ENCODE data around the gene ALK. TPM values are rescaled to one million over a fixed set of nuclear protein-coding genes. Genes with fewer than 3 reads are reported as not detected.

Gene ALK
- polyA plus RNA-seq, 1 experiment, result not detected

- Histone ChIP-seq H3K4me3 (ENCODE audit: low read depth, low read length) (no peak overlapping the region), H3K9me3 (ENCODE audit: control insufficient read depth, insufficient read depth, low read length) (no peaks in the 10 kb centered on the region), H3K27me3 (ENCODE audit: control insufficient read depth, insufficient read depth, low read length) (no peaks in the 10 kb centered on the region), H3K27ac (ENCODE audit: low read depth, low read length) (no peak overlapping the region)
- ChIA-PET POLR2A (interaction anchor here (1.2 kb wide), 1 partner anchor 9 kb away, joined by 3 read pairs; no protein-coding TSS in a partner anchor), CTCF (interaction anchor here (0.9 kb wide), 1 partner anchor 17 kb away, joined by 4 read pairs; no protein-coding TSS in a partner anchor)
- DNase-seq (ENCODE audit: low read depth, low spot score), result no peak
- no peak for TF ChIP-seq CTCF (IDR thresholded peaks at IDR 0.05; ENCODE audit: low read depth, low read length)
Observed at GRCh38 chr2:29509397-29509796, 412.0 kb downstream of the ALK start.

GRCh38 chr2:29504746-29505145 lies 416.6 kb downstream of the ALK start:
- Histone ChIP-seq H3K27ac (ENCODE audit: low read depth, low read length) (no peak overlapping the region), H3K9me3 (ENCODE audit: control insufficient read depth, insufficient read depth, low read length) (no peaks in the 10 kb centered on the region), H3K27me3 (ENCODE audit: control insufficient read depth, insufficient read depth, low read length) (peaks cover 2% of the 10 kb centered on the region), H3K4me3 (ENCODE audit: low read depth, low read length) (no peak overlapping the region)
- DNase-seq (ENCODE audit: low read depth, low spot score), result no peak
- TF ChIP-seq CTCF (IDR thresholded peaks at IDR 0.05; ENCODE audit: low read depth, low read length), result no peak
- POLR2A ChIA-PET, result no interaction called here
- CTCF ChIA-PET, result no interaction called here

- no peak overlapping the region for H3K27ac ChIP-seq (ENCODE audit: low read depth, low read length)
Observed at GRCh38 chr2:29502460-29502911, 418.9 kb downstream of the ALK start.

GRCh38 chr2:29497375-29497774 lies 424.0 kb downstream of the ALK start:
- ChIA-PET CTCF (no interaction called here), POLR2A (no interaction called here)
- TF ChIP-seq CTCF (IDR thresholded peaks at IDR 0.05; ENCODE audit: low read depth, low read length), result no peak
- no peak for DNase-seq (ENCODE audit: low read depth, low spot score)
- Histone ChIP-seq H3K9me3 (ENCODE audit: control insufficient read depth, insufficient read depth, low read length) (no peaks in the 10 kb centered on the region), H3K27me3 (ENCODE audit: control insufficient read depth, insufficient read depth, low read length) (peaks cover 2% of the 10 kb centered on the region), H3K4me3 (ENCODE audit: low read depth, low read length) (no peak overlapping the region), H3K27ac (ENCODE audit: low read depth, low read length) (no peak overlapping the region)

More at GRCh38 chr2:29502460-29502911, 418.9 kb downstream of the ALK start:
- H3K4me3 ChIP-seq (ENCODE audit: low read depth, low read length), result no peak overlapping the region
- no peak for TF ChIP-seq CTCF (IDR thresholded peaks at IDR 0.05; ENCODE audit: low read depth, low read length)
- no peaks in the 10 kb centered on the region for H3K9me3 ChIP-seq (ENCODE audit: control insufficient read depth, insufficient read depth, low read length)
- DNase-seq (ENCODE audit: low read depth, low spot score), result no peak
- H3K27me3 ChIP-seq (ENCODE audit: control insufficient read depth, insufficient read depth, low read length), result peaks cover 2% of the 10 kb centered on the region
- ChIA-PET CTCF (no interaction called here), POLR2A (no interaction called here)

- H3K9me3 ChIP-seq (ENCODE audit: control insufficient read depth, insufficient read depth, low read length), result no peaks in the 10 kb centered on the region
- ChIA-PET CTCF (no interaction called here), POLR2A (no interaction called here)
- no peak overlapping the region for H3K27ac ChIP-seq (ENCODE audit: low read depth, low read length)
- no peak for TF ChIP-seq CTCF (IDR thresholded peaks at IDR 0.05; ENCODE audit: low read depth, low read length)
- DNase-seq (ENCODE audit: low read depth, low spot score), result no peak
- peaks cover 2% of the 10 kb centered on the region for H3K27me3 ChIP-seq (ENCODE audit: control insufficient read depth, insufficient read depth, low read length)
- H3K4me3 ChIP-seq (ENCODE audit: low read depth, low read length), result no peak overlapping the region
Observed at GRCh38 chr2:29496198-29496597, 425.2 kb downstream of the ALK start.
